ENCODE data around the gene SH3RF1. TPM values are rescaled to one million over a fixed set of nuclear protein-coding genes. Genes with fewer than 3 reads are reported as not detected.

SH3RF1 gene
- total and polyA plus RNA-seq, 4 donors: 7.6 to 31.8 (median 18.1) TPM

- Histone ChIP-seq H3K27ac (ENCODE audit: low read depth in 1 of 2, low read length in 2 of 2) (no peak overlapping the region), H3K4me3 (ENCODE audit: low read length in 2 of 2) (no peak overlapping the region), H3K9me3 (ENCODE audit: control insufficient read depth, low read length) (no peaks in the 10 kb centered on the region), H3K27me3 (ENCODE audit: control insufficient read depth in 1 of 2, insufficient read depth in 2 of 2, low read length in 1 of 2) (no peaks in the 10 kb centered on the region), H3K36me3 (ENCODE audit: control insufficient read depth in 1 of 2, insufficient read depth in 2 of 2, low read length in 1 of 2) (no peaks in the 10 kb centered on the region), H3K4me1 (ENCODE audit: control insufficient read depth in 1 of 2, insufficient read depth in 2 of 2, low read length in 2 of 2) (peaks cover 2 to 16% of the 10 kb centered on the region in 2 donors)
- WGBS, 2 donors: 61 to 73% methylated on average over 1 of the region's 1 CpG
- ATAC-seq (ENCODE audit: low FRiP score) (no peak), DNase-seq (no peak)
- intact Hi-C loops (cut with DNase I): no loop called here
Measured at GRCh38 chr4:169164669-169165415, 105.9 kb downstream of the SH3RF1 start.

- Histone ChIP-seq H3K4me3 (ENCODE audit: low read length in 2 of 2) (no peak overlapping the region), H3K27me3 (ENCODE audit: control insufficient read depth in 1 of 2, insufficient read depth in 2 of 2, low read length in 1 of 2) (no peaks in the 10 kb centered on the region), H3K36me3 (ENCODE audit: control insufficient read depth in 1 of 2, insufficient read depth in 2 of 2, low read length in 1 of 2) (no peaks in the 10 kb centered on the region), H3K9me3 (ENCODE audit: control insufficient read depth, low read length) (no peaks in the 10 kb centered on the region), H3K4me1 (ENCODE audit: control insufficient read depth in 1 of 2, insufficient read depth in 2 of 2, low read length in 2 of 2) (peaks cover 4 to 23% of the 10 kb centered on the region in 2 donors), H3K27ac (ENCODE audit: low read depth in 1 of 2, low read length in 2 of 2) (no peak overlapping the region)
- intact Hi-C loops (cut with DNase I): no loop called here
- ATAC-seq (ENCODE audit: low FRiP score): no peak
- no peak for DNase-seq
Measured at GRCh38 chr4:169163947-169164668, 106.6 kb downstream of the SH3RF1 start.

GRCh38 chr4:169163495-169163894, 107.3 kb downstream of the SH3RF1 start:
- Histone ChIP-seq H3K36me3 (ENCODE audit: control insufficient read depth in 1 of 2, insufficient read depth in 2 of 2, low read length in 1 of 2) (no peaks in the 10 kb centered on the region), H3K4me1 (ENCODE audit: control insufficient read depth in 1 of 2, insufficient read depth in 2 of 2, low read length in 2 of 2) (peaks cover 4 to 23% of the 10 kb centered on the region in 2 donors), H3K4me3 (ENCODE audit: low read length in 2 of 2) (no peak overlapping the region), H3K27ac (ENCODE audit: low read depth in 1 of 2, low read length in 2 of 2) (no peak overlapping the region), H3K27me3 (ENCODE audit: control insufficient read depth in 1 of 2, insufficient read depth in 2 of 2, low read length in 1 of 2) (no peaks in the 10 kb centered on the region), H3K9me3 (ENCODE audit: control insufficient read depth, low read length) (no peaks in the 10 kb centered on the region)
- no peak for ATAC-seq (ENCODE audit: low FRiP score)
- 91 to 92% methylated on average over 4 of the region's 4 CpGs for whole genome bisulfite sequencing, 2 donors
- intact Hi-C loops (cut with DNase I): no loop called here
- DNase-seq: no peak

GRCh38 chr4:169160825-169161224, 109.9 kb downstream of the SH3RF1 start:
- no peaks in the 10 kb centered on the region for H3K9me3 ChIP-seq (ENCODE audit: control insufficient read depth, low read length)
- H3K4me1 ChIP-seq (ENCODE audit: control insufficient read depth in 1 of 2, insufficient read depth in 2 of 2, low read length in 2 of 2): peaks cover 5 to 18% of the 10 kb centered on the region in 2 donors
- ATAC-seq (ENCODE audit: low FRiP score) (no peak), DNase-seq (no peak)
- WGBS, 2 donors: 50 to 51% methylated on average over 3 of the region's 3 CpGs
- H3K27ac ChIP-seq (ENCODE audit: low read depth in 1 of 2, low read length in 2 of 2): no peak overlapping the region
- no peaks in the 10 kb centered on the region for H3K27me3 ChIP-seq (ENCODE audit: control insufficient read depth in 1 of 2, insufficient read depth in 2 of 2, low read length in 1 of 2)
- H3K4me3 ChIP-seq (ENCODE audit: low read length in 2 of 2): no peak overlapping the region
- intact Hi-C loops (cut with DNase I): no loop called here
- no peaks in the 10 kb centered on the region for H3K36me3 ChIP-seq (ENCODE audit: control insufficient read depth in 1 of 2, insufficient read depth in 2 of 2, low read length in 1 of 2)

GRCh38 chr4:169159624-169160171, 111.1 kb downstream of the SH3RF1 start:
- no peaks in the 10 kb centered on the region for H3K9me3 ChIP-seq (ENCODE audit: control insufficient read depth, low read length)
- intact Hi-C loops (cut with DNase I): no loop called here
- H3K4me1 ChIP-seq (ENCODE audit: control insufficient read depth in 1 of 2, insufficient read depth in 2 of 2, low read length in 2 of 2): peaks cover 3 to 13% of the 10 kb centered on the region in 2 donors
- H3K4me3 ChIP-seq (ENCODE audit: low read length in 2 of 2): no peak overlapping the region
- no peaks in the 10 kb centered on the region for H3K27me3 ChIP-seq (ENCODE audit: control insufficient read depth in 1 of 2, insufficient read depth in 2 of 2, low read length in 1 of 2)
- H3K36me3 ChIP-seq (ENCODE audit: control insufficient read depth in 1 of 2, insufficient read depth in 2 of 2, low read length in 1 of 2): no peaks in the 10 kb centered on the region
- ATAC-seq (ENCODE audit: low FRiP score): no peak
- no peak for DNase-seq
- 43 to 60% methylated on average over 3 of the region's 3 CpGs for WGBS, 2 donors
- peak overlapping the region in 1 of 2 donors; percentile 6 for H3K27ac ChIP-seq (ENCODE audit: low read depth in 1 of 2, low read length in 2 of 2)

GRCh38 chr4:169158861-169159260, 111.9 kb downstream of the SH3RF1 start:
- peaks cover 4 to 10% of the 10 kb centered on the region in 2 donors for H3K4me1 ChIP-seq (ENCODE audit: control insufficient read depth in 1 of 2, insufficient read depth in 2 of 2, low read length in 2 of 2)
- 82 to 86% methylated on average over 2 of the region's 2 CpGs for WGBS, 2 donors
- H3K27me3 ChIP-seq (ENCODE audit: control insufficient read depth in 1 of 2, insufficient read depth in 2 of 2, low read length in 1 of 2): no peaks in the 10 kb centered on the region
- DNase-seq (no peak), ATAC-seq (ENCODE audit: low FRiP score) (no peak)
- H3K27ac ChIP-seq (ENCODE audit: low read depth in 1 of 2, low read length in 2 of 2): peak overlapping the region in 1 of 2 donors; percentile 10
- no peaks in the 10 kb centered on the region for H3K9me3 ChIP-seq (ENCODE audit: control insufficient read depth, low read length)
- intact Hi-C loops (cut with DNase I): no loop called here
- no peak overlapping the region for H3K4me3 ChIP-seq (ENCODE audit: low read length in 2 of 2)
- H3K36me3 ChIP-seq (ENCODE audit: control insufficient read depth in 1 of 2, insufficient read depth in 2 of 2, low read length in 1 of 2): no peaks in the 10 kb centered on the region

- intact Hi-C loops (cut with DNase I): no loop called here
Measured at GRCh38 chr4:169158046-169158445, 112.7 kb downstream of the SH3RF1 start.

GRCh38 chr4:169156392-169156791, 114.4 kb downstream of the SH3RF1 start:
- peaks cover 4 to 12% of the 10 kb centered on the region in 2 donors for H3K4me1 ChIP-seq (ENCODE audit: control insufficient read depth in 1 of 2, insufficient read depth in 2 of 2, low read length in 2 of 2)
- intact Hi-C loops (cut with DNase I): no loop called here
- no peak for DNase-seq
- 98% methylated on average over 3 of the region's 3 CpGs for WGBS, 2 donors
- ATAC-seq (ENCODE audit: low FRiP score): no peak
- no peak overlapping the region for H3K4me3 ChIP-seq (ENCODE audit: low read length in 2 of 2)
- no peaks in the 10 kb centered on the region for H3K9me3 ChIP-seq (ENCODE audit: control insufficient read depth, low read length)
- no peaks in the 10 kb centered on the region for H3K27me3 ChIP-seq (ENCODE audit: control insufficient read depth in 1 of 2, insufficient read depth in 2 of 2, low read length in 1 of 2)
- no peak overlapping the region for H3K27ac ChIP-seq (ENCODE audit: low read depth in 1 of 2, low read length in 2 of 2)
- H3K36me3 ChIP-seq (ENCODE audit: control insufficient read depth in 1 of 2, insufficient read depth in 2 of 2, low read length in 1 of 2): no peaks in the 10 kb centered on the region

More at GRCh38 chr4:169158046-169158445, 112.7 kb downstream of the SH3RF1 start:
- Histone ChIP-seq H3K9me3 (ENCODE audit: control insufficient read depth, low read length) (no peaks in the 10 kb centered on the region), H3K27me3 (ENCODE audit: control insufficient read depth in 1 of 2, insufficient read depth in 2 of 2, low read length in 1 of 2) (no peaks in the 10 kb centered on the region), H3K4me1 (ENCODE audit: control insufficient read depth in 1 of 2, insufficient read depth in 2 of 2, low read length in 2 of 2) (peaks cover 4 to 12% of the 10 kb centered on the region in 2 donors), H3K4me3 (ENCODE audit: low read length in 2 of 2) (no peak overlapping the region), H3K27ac (ENCODE audit: low read depth in 1 of 2, low read length in 2 of 2) (no peak overlapping the region), H3K36me3 (ENCODE audit: control insufficient read depth in 1 of 2, insufficient read depth in 2 of 2, low read length in 1 of 2) (no peaks in the 10 kb centered on the region)
- no peak for DNase-seq
- WGBS, 2 donors: 95 to 96% methylated on average over 4 of the region's 4 CpGs
- no peak for ATAC-seq (ENCODE audit: low FRiP score)
